ENCODE data around the gene NUDT19.
"Not testable (repeated sequence)": the region's sequence is repeated elsewhere in the genome, so short reads cannot be mapped to it uniquely, and the experiment has no call there.

NUDT19 gene

GRCh38 chr19:32691291-32691951 is at the start of gene NUDT19:
TSS of gene NUDT19 (plus strand) at chr19:32691821. CDS start at chr19:32691961, 140 bp downstream.
- peak; percentile 99 for DNase-seq

GRCh38 chr19:32642771-32643170 is 48.9 kb upstream of the NUDT19 start:
- no peak for DNase-seq

- no peak for DNase-seq
Observed at GRCh38 chr19:32646556-32646955, 45.1 kb upstream of the NUDT19 start.

- no peak for DNase-seq
Observed at GRCh38 chr19:32647361-32647760, 44.3 kb upstream of the NUDT19 start.

- no peak for DNase-seq
Observed at GRCh38 chr19:32649751-32650150, 41.9 kb upstream of the NUDT19 start.

- DNase-seq: no peak
Observed at GRCh38 chr19:32650671-32651070, 41.0 kb upstream of the NUDT19 start.

- no peak for DNase-seq
Observed at GRCh38 chr19:32651729-32652140, 39.9 kb upstream of the NUDT19 start.

GRCh38 chr19:32652331-32652730 is 39.3 kb upstream of the NUDT19 start:
- not testable (repeated sequence) for DNase-seq

- peak; percentile 29 for DNase-seq
Observed at GRCh38 chr19:32652894-32653598, 38.6 kb upstream of the NUDT19 start.

GRCh38 chr19:32653599-32653915 is 38.1 kb upstream of the NUDT19 start:
- no peak for DNase-seq

GRCh38 chr19:32656379-32656778 is 35.2 kb upstream of the NUDT19 start:
- not testable (repeated sequence) for DNase-seq

GRCh38 chr19:32658075-32658474 is 33.5 kb upstream of the NUDT19 start:
- DNase-seq: no peak

GRCh38 chr19:32658527-32658926 is 33.1 kb upstream of the NUDT19 start:
- no peak for DNase-seq

GRCh38 chr19:32661318-32661717 is 30.3 kb upstream of the NUDT19 start:
- DNase-seq: no peak

GRCh38 chr19:32662186-32662585 is 29.4 kb upstream of the NUDT19 start:
- no peak for DNase-seq

- DNase-seq: no peak
Observed at GRCh38 chr19:32666084-32666483, 25.5 kb upstream of the NUDT19 start.

- DNase-seq: no peak
Observed at GRCh38 chr19:32669310-32669709, 22.3 kb upstream of the NUDT19 start.

- no peak for DNase-seq
Observed at GRCh38 chr19:32671883-32672593, 19.6 kb upstream of the NUDT19 start.

GRCh38 chr19:32672841-32673240 is 18.8 kb upstream of the NUDT19 start:
- DNase-seq: no peak

- DNase-seq: no peak
Observed at GRCh38 chr19:32673573-32673972, 18.0 kb upstream of the NUDT19 start.

- DNase-seq: peak; percentile 36
Observed at GRCh38 chr19:32674153-32674930, 17.3 kb upstream of the NUDT19 start.

- DNase-seq: peak; percentile 100
Observed at GRCh38 chr19:32674931-32675719, 16.5 kb upstream of the NUDT19 start, which contains the start of gene ANKRD27. TSS of gene ANKRD27 (minus strand) at chr19:32675180. CDS start at chr19:32659015, 16,165 bp downstream.
